Activated naive CD8-positive, alpha-beta T cell treated with anti-CD3 and anti-CD28 coated beads, Interleukin-2, amount 50 U/mL, for 24 hours (primary cell): ENCODE measurements around the gene NYNRIN.
"Not testable (repeated sequence)": the region's sequence is repeated elsewhere in the genome, so short reads cannot be mapped to it uniquely, and the experiment has no call there.

ENCODE experiments used
- ATAC-seq: fragments of 150-1000 bp; cut with Tn5 transposase; one replicate; pipeline ENCODE4 v1.10.0; 2021
- DNase-seq: peaks from one replicate; pipeline ENCODE4 v3.0.0; 2021
- H3K27ac Mint-ChIP-seq: one replicate; pipeline ENCODE4 v1.8.0; 2021; ENCODE audit warnings: mild to moderate bottlenecking, mixed read lengths
- H3K27me3 Mint-ChIP-seq: one replicate; pipeline ENCODE4 v1.8.0; 2021; ENCODE audit warnings: mixed read lengths
- H3K36me3 Mint-ChIP-seq: one replicate; pipeline ENCODE4 v1.8.0; 2021; ENCODE audit warnings: low read depth, mixed read lengths
- H3K4me1 Mint-ChIP-seq: one replicate; pipeline ENCODE4 v1.8.0; 2021; ENCODE audit warnings: mixed read lengths
- H3K4me3 Mint-ChIP-seq: one replicate; pipeline ENCODE4 v1.8.0; 2021; ENCODE audit warnings: mild to moderate bottlenecking, moderate library complexity, mixed read lengths
- H3K9me3 Mint-ChIP-seq: one replicate; pipeline ENCODE4 v1.8.0; 2021; ENCODE audit warnings: mixed read lengths

Gene NYNRIN

DNA sequence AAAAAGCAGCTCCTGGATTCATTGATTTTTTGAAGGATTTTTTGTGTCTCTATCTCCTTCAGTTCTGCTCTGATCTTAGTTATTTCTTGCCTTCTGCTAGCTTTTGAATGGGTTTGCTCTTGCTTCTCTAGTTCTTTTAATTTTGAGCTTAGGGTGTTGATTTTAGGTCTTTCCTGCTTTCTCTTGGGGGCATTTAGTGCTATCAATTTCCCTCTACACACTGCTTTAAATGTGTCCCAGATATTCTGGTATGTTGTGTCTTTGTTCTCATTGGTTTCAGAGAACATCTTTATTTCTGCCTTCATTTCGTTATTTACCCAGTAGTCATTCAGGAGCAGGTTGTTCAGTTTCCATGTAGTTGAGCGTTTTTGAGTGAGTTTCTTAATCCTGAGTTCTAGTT lies 52.0 kb downstream of the NYNRIN start:
- not testable (repeated sequence) for H3K27me3 Mint-ChIP-seq

DNA sequence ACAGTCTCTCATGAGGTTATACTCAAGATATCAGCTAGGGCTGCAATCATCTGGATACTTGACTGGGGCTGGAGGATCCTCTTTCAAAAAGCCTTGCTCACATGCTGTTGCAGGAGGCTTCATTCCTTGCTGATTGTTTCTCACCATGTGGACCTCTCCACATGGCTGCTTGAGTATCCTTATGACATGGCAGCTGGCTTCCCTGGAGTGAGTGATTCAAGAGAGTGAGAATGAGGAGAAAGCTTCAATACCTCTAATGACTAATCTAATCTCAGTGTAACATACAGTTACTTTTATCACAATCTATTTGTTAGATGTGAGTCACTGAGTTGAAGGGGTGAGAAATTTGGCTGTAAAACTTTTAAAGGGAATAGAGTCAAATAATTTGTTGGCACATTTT lies 58.2 kb downstream of the NYNRIN start:
- Mint-ChIP-seq H3K27ac (no peak overlapping the region), H3K9me3 (peaks cover 13% of the 10 kb centered on the region), H3K4me1 (peaks cover 3% of the 10 kb centered on the region), H3K36me3 (peaks cover 16% of the 10 kb centered on the region), H3K4me3 (no peak overlapping the region), H3K27me3 (no peaks in the 10 kb centered on the region)
- peak; percentile 68 for ATAC-seq
- DNase-seq = no peak

More for the DNA sequence above, 52.0 kb downstream of the NYNRIN start:
- not testable (repeated sequence) for H3K4me3 Mint-ChIP-seq, H3K4me1 Mint-ChIP-seq, H3K27ac Mint-ChIP-seq, DNase-seq, ATAC-seq
- peaks cover 10% of the 10 kb centered on the region for H3K9me3 Mint-ChIP-seq
- peaks cover 19% of the 10 kb centered on the region for H3K36me3 Mint-ChIP-seq

DNA sequence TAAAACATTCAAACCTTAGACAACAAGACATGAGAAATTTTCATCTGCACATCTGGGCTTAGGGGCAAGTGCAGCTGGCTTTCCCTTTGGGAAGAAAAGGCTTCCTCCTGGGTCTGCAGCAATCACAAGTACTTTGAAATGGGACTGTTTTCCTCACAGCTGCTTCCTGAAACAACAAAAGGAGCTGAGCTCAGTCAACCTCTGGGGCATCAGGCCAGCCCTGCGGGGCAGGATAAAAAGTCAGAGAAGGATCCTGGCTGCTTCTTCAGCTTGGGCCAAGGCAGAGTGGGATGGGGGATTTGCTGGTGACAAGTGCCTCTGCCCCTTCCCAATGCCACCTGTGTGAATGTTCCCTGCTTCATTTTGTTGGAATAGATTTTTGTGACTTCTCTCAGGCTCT lies 59.9 kb downstream of the NYNRIN start:
- Mint-ChIP-seq H3K36me3 (peaks cover 12% of the 10 kb centered on the region), H3K9me3 (peaks cover 13% of the 10 kb centered on the region), H3K27ac (no peak overlapping the region), H3K4me3 (no peak overlapping the region), H3K4me1 (peaks cover 12% of the 10 kb centered on the region), H3K27me3 (no peaks in the 10 kb centered on the region)
- ATAC-seq (no peak), DNase-seq (no peak)

DNA sequence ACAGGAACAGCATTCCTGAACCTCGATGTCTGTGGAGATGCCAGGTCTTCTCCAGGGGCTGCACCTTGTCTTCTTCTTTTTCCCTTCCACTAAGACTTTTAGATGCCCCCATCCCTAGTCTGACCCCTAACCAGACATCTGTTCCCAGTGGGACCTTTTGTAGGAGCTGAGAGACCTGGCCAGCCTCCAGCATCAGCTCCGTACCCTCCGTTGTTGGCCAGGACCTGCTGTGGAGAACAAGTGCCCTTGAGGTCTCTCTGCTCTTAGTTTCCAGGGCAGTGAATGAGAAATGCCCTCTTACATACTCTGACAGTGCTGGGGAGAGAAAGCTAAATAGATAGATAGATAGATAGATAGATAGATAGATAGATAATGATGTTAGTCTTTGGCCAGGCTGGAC lies 60.5 kb downstream of the NYNRIN start:
- H3K27ac Mint-ChIP-seq = no peak overlapping the region
- peaks cover 7% of the 10 kb centered on the region for H3K36me3 Mint-ChIP-seq
- peaks cover 18% of the 10 kb centered on the region for H3K4me1 Mint-ChIP-seq
- H3K9me3 Mint-ChIP-seq = peaks cover 7% of the 10 kb centered on the region
- ATAC-seq = no peak
- no peaks in the 10 kb centered on the region for H3K27me3 Mint-ChIP-seq
- no peak for DNase-seq
- no peak overlapping the region for H3K4me3 Mint-ChIP-seq

DNA sequence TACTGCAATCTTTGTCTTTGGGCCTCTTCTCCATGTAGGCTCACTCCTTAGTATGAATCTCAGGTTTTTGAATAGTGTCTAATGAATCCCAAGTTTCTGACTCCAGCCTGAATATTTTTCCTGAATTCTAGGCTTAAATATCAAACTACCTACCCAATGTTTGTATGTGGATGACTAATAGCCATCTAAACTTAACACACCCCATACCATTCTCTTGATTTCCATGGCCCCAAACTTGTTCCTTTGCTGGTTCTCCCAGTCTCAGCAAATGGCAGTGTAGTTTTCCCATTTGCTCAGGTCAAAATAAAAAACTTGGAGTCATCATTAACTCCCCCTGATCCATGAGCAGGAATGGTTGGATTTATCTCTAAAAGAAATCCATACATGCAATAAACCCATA lies 62.5 kb downstream of the NYNRIN start:
- H3K4me1 Mint-ChIP-seq = peaks cover 36% of the 10 kb centered on the region
- ATAC-seq (no peak), DNase-seq (no peak)
- H3K27me3 Mint-ChIP-seq = no peaks in the 10 kb centered on the region
- H3K36me3 Mint-ChIP-seq = peaks cover 3% of the 10 kb centered on the region
- peaks cover 6% of the 10 kb centered on the region for H3K9me3 Mint-ChIP-seq
- H3K27ac Mint-ChIP-seq = no peak overlapping the region
- no peak overlapping the region for H3K4me3 Mint-ChIP-seq

DNA sequence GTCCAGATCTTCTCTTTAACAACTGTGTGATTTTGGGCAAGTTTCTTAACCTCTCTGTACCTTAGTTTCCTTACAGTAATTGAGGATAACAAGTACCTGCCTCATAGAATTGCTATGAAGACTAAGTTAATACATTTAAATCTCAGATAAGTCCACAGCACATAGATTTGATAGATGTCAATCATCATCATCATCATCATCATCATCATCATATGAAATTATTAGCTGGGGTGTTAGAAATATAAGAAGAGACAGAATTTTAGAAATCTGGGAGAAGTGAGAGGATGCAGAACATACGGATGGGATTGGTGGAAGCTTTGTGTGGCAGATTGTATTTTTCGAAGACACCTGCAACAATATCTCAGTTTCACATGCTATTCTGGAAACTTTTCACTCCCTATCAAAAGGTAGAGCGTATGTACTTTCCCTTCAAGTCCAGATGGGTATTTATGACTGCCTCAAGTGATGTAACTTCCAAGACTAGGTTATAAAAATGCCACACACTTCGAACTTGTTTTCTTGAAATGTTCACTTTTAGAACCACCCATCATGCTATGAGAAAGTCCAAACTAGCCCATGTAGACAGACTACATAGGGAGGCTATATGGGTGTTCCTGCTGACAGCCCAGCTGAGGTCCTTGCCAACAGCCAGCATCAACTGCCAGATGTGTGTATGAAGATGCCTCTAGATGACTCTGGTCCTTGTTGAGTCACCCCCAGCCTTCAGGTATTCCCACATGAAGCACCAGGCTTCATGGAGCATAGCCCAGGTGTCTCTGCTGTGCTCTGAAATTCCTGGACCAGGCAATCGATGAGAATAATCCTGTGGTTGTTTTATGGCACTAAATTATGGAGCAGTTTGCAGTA lies 64.4 kb downstream of the NYNRIN start:
- no peak for DNase-seq
- H3K27ac Mint-ChIP-seq = no peak overlapping the region
- H3K9me3 Mint-ChIP-seq = peaks cover 3% of the 10 kb centered on the region
- H3K36me3 Mint-ChIP-seq = peaks cover 3% of the 10 kb centered on the region
- H3K4me3 Mint-ChIP-seq = no peak overlapping the region
- H3K27me3 Mint-ChIP-seq = no peaks in the 10 kb centered on the region
- ATAC-seq = no peak
- peaks cover 36% of the 10 kb centered on the region for H3K4me1 Mint-ChIP-seq

DNA sequence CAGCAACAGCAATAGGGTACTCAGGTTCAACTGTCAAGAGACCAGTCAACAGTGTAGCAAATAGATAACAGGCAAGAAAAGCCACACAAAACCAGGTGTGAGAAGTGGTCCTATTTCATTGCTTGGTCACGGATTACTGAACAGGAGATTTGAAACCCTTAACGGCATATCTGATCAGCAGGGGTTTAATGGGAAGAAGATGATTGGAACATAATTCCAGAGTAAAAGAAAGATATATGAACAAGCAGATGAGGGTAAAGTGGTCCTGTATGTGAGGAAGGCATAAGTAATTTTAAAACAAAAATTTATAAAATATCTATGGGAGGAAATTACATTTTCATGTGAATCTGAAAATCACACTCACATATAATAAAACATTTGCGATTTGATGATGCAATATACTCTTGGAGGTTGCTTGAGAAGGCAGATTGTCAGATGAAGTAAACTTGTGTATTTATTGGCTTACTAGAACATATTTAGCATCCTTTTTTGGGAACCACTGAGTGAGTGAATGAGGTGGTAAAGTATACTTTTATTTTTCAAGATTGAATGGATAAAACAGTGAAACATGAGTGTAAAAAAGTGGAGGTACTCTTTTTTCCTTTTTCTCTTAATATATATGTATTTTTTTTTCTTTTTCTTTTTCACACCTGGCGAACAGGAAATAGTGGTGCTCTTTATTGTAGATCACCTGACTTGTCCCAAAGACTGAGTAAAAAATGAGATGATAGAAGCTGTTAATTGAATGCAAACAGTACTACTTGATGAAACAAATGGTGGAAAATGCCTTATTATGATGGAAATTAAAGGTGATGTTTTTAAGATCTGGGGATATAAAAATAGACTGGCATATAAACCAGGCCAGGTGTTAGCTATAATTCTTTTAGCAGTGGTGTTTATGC lies 65.3 kb downstream of the NYNRIN start:
- Mint-ChIP-seq H3K9me3 (peaks cover 3% of the 10 kb centered on the region), H3K36me3 (peaks cover 3% of the 10 kb centered on the region), H3K27ac (no peak overlapping the region), H3K27me3 (no peaks in the 10 kb centered on the region), H3K4me3 (no peak overlapping the region), H3K4me1 (peaks cover 36% of the 10 kb centered on the region)
- DNase-seq (no peak), ATAC-seq (no peak)

DNA sequence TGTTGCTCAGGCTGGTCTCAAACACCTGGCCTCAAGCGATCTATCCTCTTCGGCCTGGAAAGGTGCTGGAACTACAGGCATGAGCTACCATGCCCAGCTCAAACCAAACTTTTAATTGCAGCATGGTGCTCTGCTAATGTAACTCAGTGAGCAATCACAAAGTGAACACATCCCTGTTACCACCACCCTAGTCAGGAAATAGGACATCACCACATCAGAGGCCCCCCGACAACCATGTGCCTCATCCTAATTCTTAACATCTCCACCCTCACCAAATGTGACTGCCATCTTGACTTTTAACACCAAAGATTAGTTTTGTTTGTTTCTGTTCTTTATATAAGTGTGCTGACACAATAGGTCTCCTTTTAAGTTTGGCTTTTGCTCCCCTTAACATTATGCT lies 66.6 kb downstream of the NYNRIN start:
- Mint-ChIP-seq H3K4me3 (no peak overlapping the region), H3K4me1 (peaks cover 36% of the 10 kb centered on the region), H3K9me3 (peaks cover 3% of the 10 kb centered on the region), H3K36me3 (peaks cover 3% of the 10 kb centered on the region), H3K27ac (no peak overlapping the region), H3K27me3 (no peaks in the 10 kb centered on the region)
- DNase-seq (no peak), ATAC-seq (no peak)

DNA sequence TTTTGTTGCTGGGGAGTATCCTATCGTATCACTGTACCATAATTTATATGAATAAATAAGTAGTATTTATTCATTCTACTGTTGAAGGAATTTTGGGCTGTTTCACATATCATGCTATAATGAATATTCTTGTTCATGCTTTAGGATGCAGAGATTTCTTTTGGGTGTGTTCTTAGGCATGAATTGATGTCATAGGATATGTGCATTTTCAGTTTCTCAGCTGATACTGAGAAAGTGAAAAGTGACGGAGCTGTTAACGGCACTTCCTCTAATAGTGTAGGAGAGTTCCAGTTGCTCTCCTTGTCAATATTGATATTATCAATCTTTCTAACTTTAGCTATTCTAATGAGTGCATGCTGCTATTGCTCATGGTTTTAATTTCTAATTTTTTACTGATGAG lies 67.0 kb downstream of the NYNRIN start:
- ATAC-seq = no peak
- Mint-ChIP-seq H3K27ac (no peak overlapping the region), H3K36me3 (peaks cover 3% of the 10 kb centered on the region), H3K9me3 (peaks cover 5% of the 10 kb centered on the region), H3K4me1 (peaks cover 36% of the 10 kb centered on the region), H3K27me3 (no peaks in the 10 kb centered on the region), H3K4me3 (no peak overlapping the region)
- DNase-seq = no peak
